ENCODE results near the gene ANO8.
A peak's percentile ranks its signal among the peaks of the same experiment; 100 is the strongest.
"Not testable (repeated sequence)": the region's sequence is repeated elsewhere in the genome, so short reads cannot be mapped to it uniquely, and the experiment has no call there.

ANO8 gene

GRCh38 chr19:17334414-17335409 lies at the start of gene ANO8:
Gene ANO8 (minus strand): TSS chr19:17334855. CDS start chr19:17334670, 185 bp downstream.
- DNase-seq, result peak; percentile 96

GRCh38 chr19:17380426-17381138 lies 45.9 kb upstream of the ANO8 start:
- DNase-seq, result no peak

- no peak for DNase-seq
These were observed 44.6 kb upstream of the ANO8 start for GRCh38 chr19:17379221-17379631.

GRCh38 chr19:17378271-17378670 lies 43.6 kb upstream of the ANO8 start:
- DNase-seq, result no peak

- no peak for DNase-seq
These were observed 42.4 kb upstream of the ANO8 start, which contains the start of gene PLVAP for GRCh38 chr19:17376935-17377600. Gene PLVAP (minus strand): TSS chr19:17377342. CDS start chr19:17377288, 54 bp downstream.

GRCh38 chr19:17370026-17370587 lies 35.5 kb upstream of the ANO8 start:
- DNase-seq, result no peak

GRCh38 chr19:17365361-17365760 lies 30.7 kb upstream of the ANO8 start:
- DNase-seq, result no peak

- DNase-seq, result not testable (repeated sequence)
These were observed 29.4 kb upstream of the ANO8 start for GRCh38 chr19:17363852-17364605.

GRCh38 chr19:17359905-17360800 lies 25.5 kb upstream of the ANO8 start:
- DNase-seq, result no peak

GRCh38 chr19:17358395-17358794 lies 23.7 kb upstream of the ANO8 start:
- no peak for DNase-seq

- DNase-seq, result no peak
These were observed 23.1 kb upstream of the ANO8 start for GRCh38 chr19:17357724-17358123.

- DNase-seq, result no peak
These were observed 22.5 kb upstream of the ANO8 start for GRCh38 chr19:17357078-17357666.

GRCh38 chr19:17353386-17353785 lies 18.7 kb upstream of the ANO8 start:
- DNase-seq, result no peak

GRCh38 chr19:17352608-17353280 lies 18.1 kb upstream of the ANO8 start:
- no peak for DNase-seq

- DNase-seq, result no peak
These were observed 17.3 kb upstream of the ANO8 start for GRCh38 chr19:17351815-17352435.

GRCh38 chr19:17348700-17349099 lies 14.0 kb upstream of the ANO8 start:
- no peak for DNase-seq

- DNase-seq, result no peak
These were observed 13.2 kb upstream of the ANO8 start for GRCh38 chr19:17347877-17348276.

GRCh38 chr19:17347361-17347760 lies 12.7 kb upstream of the ANO8 start:
- no peak for DNase-seq

- peak; percentile 96 for DNase-seq
These were observed 11.5 kb upstream of the ANO8 start for GRCh38 chr19:17346109-17346671.
